Dermis blood vessel endothelial cell (primary cell): ENCODE measurements around the gene API5. TPM values are rescaled to one million over a fixed set of nuclear protein-coding genes. Genes with fewer than 3 reads are reported as not detected.
A peak's percentile ranks its signal among the peaks of the same experiment; 100 is the strongest.

Source experiments
- DNase-seq: peaks from one replicate; pipeline ENCODE4 v3.0.0; 2010
- total RNA-seq: library from RNA; depleted of rRNA; stranded (reverse); fragments of >200 nt; gene quantifications from 2 replicates; pipeline ENCODE4 v1.2.3, GENCODE V29; 2014

The API5 gene
- total RNA-seq, 1 donor from 2014 or later, result 86.8 TPM

GRCh38 chr11:43360361-43361032 is 48.7 kb downstream of the API5 start:
- DNase-seq, result peak; percentile 34

- DNase-seq, result no peak
These were observed 54.9 kb downstream of the API5 start for GRCh38 chr11:43366677-43367076.

- no peak for DNase-seq
These were observed 55.8 kb downstream of the API5 start for GRCh38 chr11:43367382-43368178.

GRCh38 chr11:43376065-43376464 is 64.3 kb downstream of the API5 start:
- DNase-seq, result no peak

GRCh38 chr11:43376594-43376993 is 64.8 kb downstream of the API5 start:
- DNase-seq, result peak; percentile 37

- no peak for DNase-seq
These were observed 65.6 kb downstream of the API5 start for GRCh38 chr11:43377389-43377788.

GRCh38 chr11:43378897-43379296 is 67.1 kb downstream of the API5 start:
- DNase-seq, result no peak

GRCh38 chr11:43381802-43382201 is 70.0 kb downstream of the API5 start:
- no peak for DNase-seq

- DNase-seq, result no peak
These were observed 70.8 kb downstream of the API5 start for GRCh38 chr11:43382614-43383013.

GRCh38 chr11:43384393-43384792 is 72.6 kb downstream of the API5 start:
- no peak for DNase-seq

- no peak for DNase-seq
These were observed 80.9 kb downstream of the API5 start for GRCh38 chr11:43392713-43393112.

GRCh38 chr11:43393765-43394355 is 82.1 kb downstream of the API5 start:
- DNase-seq, result peak; percentile 46

Other genes starting within 250 kb of the API5 start
- 79.9 and 89.3 TPM in 2 replicates for gene TTC17, start 46.9 kb downstream of the API5 start, total RNA-seq